NCI-H446 (cell line): ENCODE measurements around the gene IRS4.

Source experiments
- DNase-seq, 2 experiments: peaks; one replicate each; lab custom pipeline; 2025; lab: John Stamatoyannopoulos, UW

IRS4 gene

GRCh38 chrX:108736509-108737479, at the start of gene IRS4:
TSS of gene IRS4 (minus strand) at chrX:108736563.
- peak in 1 of 2 experiments; percentile 12 for DNase-seq

GRCh38 chrX:108772549-108772948, 36.2 kb upstream of the IRS4 start:
- DNase-seq, result no peak

- no peak for DNase-seq
These were observed 27.2 kb upstream of the IRS4 start for GRCh38 chrX:108763559-108763958.

GRCh38 chrX:108740299-108740774, 4.0 kb upstream of the IRS4 start:
- DNase-seq, result no peak

- no peak for DNase-seq
These were observed 1.4 kb upstream of the IRS4 start for GRCh38 chrX:108737754-108738153.

- no peak for DNase-seq
These were observed 469 bp downstream of the IRS4 start for GRCh38 chrX:108735679-108736508.

- no peak for DNase-seq
These were observed 1.2 kb downstream of the IRS4 start for GRCh38 chrX:108735091-108735678.

GRCh38 chrX:108734426-108734825, 1.9 kb downstream of the IRS4 start:
- no peak for DNase-seq

GRCh38 chrX:108732630-108733321, 3.6 kb downstream of the IRS4 start:
- DNase-seq, result no peak

- no peak for DNase-seq
These were observed 5.2 kb downstream of the IRS4 start for GRCh38 chrX:108731153-108731552.

GRCh38 chrX:108726748-108727147, 9.6 kb downstream of the IRS4 start:
- no peak for DNase-seq

GRCh38 chrX:108722561-108722960, 13.8 kb downstream of the IRS4 start:
- no peak for DNase-seq

GRCh38 chrX:108712886-108713285, 23.5 kb downstream of the IRS4 start:
- DNase-seq, result no peak

- DNase-seq, result no peak
These were observed 31.5 kb downstream of the IRS4 start for GRCh38 chrX:108704839-108705238.

- DNase-seq, result no peak
These were observed 33.8 kb downstream of the IRS4 start for GRCh38 chrX:108702530-108702929.

- DNase-seq, result no peak
These were observed 34.7 kb downstream of the IRS4 start for GRCh38 chrX:108701633-108702032.

GRCh38 chrX:108699368-108699767, 37.0 kb downstream of the IRS4 start:
- peak; percentile 4 to 41 for DNase-seq

- DNase-seq, result no peak
These were observed 39.7 kb downstream of the IRS4 start for GRCh38 chrX:108696690-108697089.
